ENCODE data around the gene FTSJ1. TPM values are rescaled to one million over a fixed set of nuclear protein-coding genes. Genes with fewer than 3 reads are reported as not detected.

FTSJ1 gene
- total RNA-seq, 2 donors from 2014 or later, result 44.3 to 56.1 TPM

GRCh38 chrX:48493890-48494364 is 17.9 kb downstream of the FTSJ1 start:
- WGBS, result 9% methylated on average over 10 of the region's 10 CpGs
- H3K27me3 ChIP-seq (replicated peaks; ENCODE audit: insufficient read depth), result no peaks in the 10 kb centered on the region
- H3K36me3 ChIP-seq, result no peaks in the 10 kb centered on the region
- no peak overlapping the region for H3K27ac ChIP-seq
- intact Hi-C loops (cut with DNase I), result no loop called here
- no peaks in the 10 kb centered on the region for H3K4me1 ChIP-seq (replicated peaks)
- DNase-seq (ENCODE audit: low spot score), result no peak
- TF ChIP-seq CTCF (IDR thresholded peaks at IDR 0.05) (peak in 1 of 4 experiments; percentile 12), POLR2AphosphoS5 (IDR thresholded peaks at IDR 0.05) (no peak), POLR2A (IDR thresholded peaks at IDR 0.05) (no peak)
- H3K4me3 ChIP-seq, result no peak overlapping the region
- H3K9me3 ChIP-seq, result no peaks in the 10 kb centered on the region

GRCh38 chrX:48496660-48497059 is 20.7 kb downstream of the FTSJ1 start:
- intact Hi-C loops (cut with DNase I), result no loop called here
- DNase-seq (ENCODE audit: low spot score), result no peak
- 80% methylated on average over 4 of the region's 4 CpGs for WGBS
- no peaks in the 10 kb centered on the region for H3K9me3 ChIP-seq
- H3K4me1 ChIP-seq (replicated peaks), result no peaks in the 10 kb centered on the region
- no peak overlapping the region for H3K27ac ChIP-seq
- H3K27me3 ChIP-seq (replicated peaks; ENCODE audit: insufficient read depth), result no peaks in the 10 kb centered on the region
- TF ChIP-seq POLR2AphosphoS5 (IDR thresholded peaks at IDR 0.05) (no peak), POLR2A (IDR thresholded peaks at IDR 0.05) (no peak), CTCF (IDR thresholded peaks at IDR 0.05) (no peak)
- H3K36me3 ChIP-seq, result no peaks in the 10 kb centered on the region
- no peak overlapping the region for H3K4me3 ChIP-seq

- intact Hi-C loops (cut with DNase I), result no loop called here
- Histone ChIP-seq H3K9me3 (no peaks in the 10 kb centered on the region), H3K4me1 (replicated peaks) (no peaks in the 10 kb centered on the region), H3K27ac (no peak overlapping the region), H3K4me3 (no peak overlapping the region), H3K36me3 (no peaks in the 10 kb centered on the region), H3K27me3 (replicated peaks; ENCODE audit: insufficient read depth) (no peaks in the 10 kb centered on the region)
- no peak for TF ChIP-seq POLR2A (IDR thresholded peaks at IDR 0.05)
- no peak for TF ChIP-seq POLR2AphosphoS5 (IDR thresholded peaks at IDR 0.05)
- TF ChIP-seq CTCF (IDR thresholded peaks at IDR 0.05), result no peak
- DNase-seq (ENCODE audit: low spot score), result no peak
- 70% methylated on average over 4 of the region's 5 CpGs for WGBS
Measured at GRCh38 chrX:48497871-48498270, 21.9 kb downstream of the FTSJ1 start.

- no peak for DNase-seq (ENCODE audit: low spot score)
- no peaks in the 10 kb centered on the region for H3K36me3 ChIP-seq
- TF ChIP-seq POLR2A (IDR thresholded peaks at IDR 0.05) (no peak), CTCF (IDR thresholded peaks at IDR 0.05) (no peak), POLR2AphosphoS5 (IDR thresholded peaks at IDR 0.05) (no peak)
- no peak overlapping the region for H3K4me3 ChIP-seq
- H3K9me3 ChIP-seq, result no peaks in the 10 kb centered on the region
- WGBS, result 65% methylated on average over 6 of the region's 6 CpGs
- no peaks in the 10 kb centered on the region for H3K4me1 ChIP-seq (replicated peaks)
- no peaks in the 10 kb centered on the region for H3K27me3 ChIP-seq (replicated peaks; ENCODE audit: insufficient read depth)
- intact Hi-C loops (cut with DNase I), result no loop called here
- no peak overlapping the region for H3K27ac ChIP-seq
Measured at GRCh38 chrX:48498374-48498809, 22.4 kb downstream of the FTSJ1 start.

GRCh38 chrX:48504261-48504660 is 28.3 kb downstream of the FTSJ1 start:
- no peaks in the 10 kb centered on the region for H3K27me3 ChIP-seq (replicated peaks; ENCODE audit: insufficient read depth)
- no peaks in the 10 kb centered on the region for H3K36me3 ChIP-seq
- DNase-seq (ENCODE audit: low spot score), result no peak
- no peaks in the 10 kb centered on the region for H3K9me3 ChIP-seq
- no peak overlapping the region for H3K4me3 ChIP-seq
- TF ChIP-seq CTCF (IDR thresholded peaks at IDR 0.05) (no peak), POLR2A (IDR thresholded peaks at IDR 0.05) (no peak), POLR2AphosphoS5 (IDR thresholded peaks at IDR 0.05) (no peak)
- H3K27ac ChIP-seq, result no peak overlapping the region
- H3K4me1 ChIP-seq (replicated peaks), result no peaks in the 10 kb centered on the region
- 73% methylated on average over 7 of the region's 7 CpGs for WGBS
- intact Hi-C loops (cut with DNase I), result no loop called here
